ENCODE measurements around the gene ZNF81.

ZNF81 gene

GRCh38 chrX:47838361-47838760 is 1.7 kb downstream of the ZNF81 start:
- H3K4me3 ChIP-seq (ENCODE audit: low read length) = no peak overlapping the region
- no peak overlapping the region for H2AFZ ChIP-seq (ENCODE audit: low read depth, low read length)
- no peaks in the 10 kb centered on the region for H3K36me3 ChIP-seq (replicated peaks; ENCODE audit: low read depth, low read length)
- no peak overlapping the region for H3K27ac ChIP-seq (ENCODE audit: low read length)
- H3K9ac ChIP-seq (ENCODE audit: low read length) = no peak overlapping the region
- no peaks in the 10 kb centered on the region for H3K9me3 ChIP-seq (ENCODE audit: insufficient read depth, low read length)
- H3K27me3 ChIP-seq (ENCODE audit: low read depth, low read length) = no peaks in the 10 kb centered on the region
- H4K20me1 ChIP-seq (ENCODE audit: insufficient read depth, low read length) = no peaks in the 10 kb centered on the region
- peaks cover 13% of the 10 kb centered on the region for H3K79me2 ChIP-seq (ENCODE audit: low read length)
- no peak for TF ChIP-seq CTCF (IDR thresholded peaks at IDR 0.05; ENCODE audit: low read depth, low read length)
- no peak for TF ChIP-seq EZH2phosphoT487 (IDR thresholded peaks at IDR 0.05; ENCODE audit: low read depth)
- H3K4me2 ChIP-seq (ENCODE audit: low read length) = peak overlapping the region; percentile 81; the same call in 1 of the 2 replicates
- peaks cover 8% of the 10 kb centered on the region for H3K4me1 ChIP-seq (ENCODE audit: low read length)

- Histone ChIP-seq H3K27me3 (ENCODE audit: low read depth, low read length) (no peaks in the 10 kb centered on the region), H3K79me2 (ENCODE audit: low read length) (peaks cover 13% of the 10 kb centered on the region), H2AFZ (ENCODE audit: low read depth, low read length) (no peak overlapping the region), H3K27ac (ENCODE audit: low read length) (no peak overlapping the region), H3K9me3 (ENCODE audit: insufficient read depth, low read length) (no peaks in the 10 kb centered on the region), H3K4me3 (ENCODE audit: low read length) (no peak overlapping the region), H3K36me3 (replicated peaks; ENCODE audit: low read depth, low read length) (no peaks in the 10 kb centered on the region), H3K9ac (ENCODE audit: low read length) (no peak overlapping the region), H4K20me1 (ENCODE audit: insufficient read depth, low read length) (no peaks in the 10 kb centered on the region), H3K4me2 (ENCODE audit: low read length) (no peak overlapping the region), H3K4me1 (ENCODE audit: low read length) (peaks cover 8% of the 10 kb centered on the region)
- no peak for TF ChIP-seq EZH2phosphoT487 (IDR thresholded peaks at IDR 0.05; ENCODE audit: low read depth)
- no peak for TF ChIP-seq CTCF (IDR thresholded peaks at IDR 0.05; ENCODE audit: low read depth, low read length)
Measured at GRCh38 chrX:47840111-47840510, 3.4 kb downstream of the ZNF81 start.

GRCh38 chrX:47843363-47843762 is 6.7 kb downstream of the ZNF81 start:
- Histone ChIP-seq H3K9ac (ENCODE audit: low read length) (no peak overlapping the region), H2AFZ (ENCODE audit: low read depth, low read length) (no peak overlapping the region), H3K27me3 (ENCODE audit: low read depth, low read length) (no peaks in the 10 kb centered on the region), H3K9me3 (ENCODE audit: insufficient read depth, low read length) (no peaks in the 10 kb centered on the region), H3K27ac (ENCODE audit: low read length) (no peak overlapping the region), H3K79me2 (ENCODE audit: low read length) (peaks cover 1% of the 10 kb centered on the region; the same call in 1 of the 2 replicates), H4K20me1 (ENCODE audit: insufficient read depth, low read length) (no peaks in the 10 kb centered on the region), H3K4me3 (ENCODE audit: low read length) (no peak overlapping the region), H3K36me3 (replicated peaks; ENCODE audit: low read depth, low read length) (peaks cover 4% of the 10 kb centered on the region), H3K4me1 (ENCODE audit: low read length) (no peaks in the 10 kb centered on the region; the same call in 1 of the 2 replicates), H3K4me2 (ENCODE audit: low read length) (no peak overlapping the region)
- TF ChIP-seq CTCF (IDR thresholded peaks at IDR 0.05; ENCODE audit: low read depth, low read length) (no peak), EZH2phosphoT487 (IDR thresholded peaks at IDR 0.05; ENCODE audit: low read depth) (no peak)

- H3K9ac ChIP-seq (ENCODE audit: low read length) = no peak overlapping the region
- no peak overlapping the region for H2AFZ ChIP-seq (ENCODE audit: low read depth, low read length)
- no peak overlapping the region for H3K4me2 ChIP-seq (ENCODE audit: low read length)
- no peaks in the 10 kb centered on the region for H3K9me3 ChIP-seq (ENCODE audit: insufficient read depth, low read length)
- no peaks in the 10 kb centered on the region for H3K27me3 ChIP-seq (ENCODE audit: low read depth, low read length)
- TF ChIP-seq CTCF (IDR thresholded peaks at IDR 0.05; ENCODE audit: low read depth, low read length) = no peak
- TF ChIP-seq EZH2phosphoT487 (IDR thresholded peaks at IDR 0.05; ENCODE audit: low read depth) = no peak
- H3K4me1 ChIP-seq (ENCODE audit: low read length) = no peaks in the 10 kb centered on the region
- peaks cover 4% of the 10 kb centered on the region for H3K36me3 ChIP-seq (replicated peaks; ENCODE audit: low read depth, low read length)
- no peaks in the 10 kb centered on the region for H4K20me1 ChIP-seq (ENCODE audit: insufficient read depth, low read length)
- no peaks in the 10 kb centered on the region for H3K79me2 ChIP-seq (ENCODE audit: low read length)
- no peak overlapping the region for H3K27ac ChIP-seq (ENCODE audit: low read length)
- no peak overlapping the region for H3K4me3 ChIP-seq (ENCODE audit: low read length)
Measured at GRCh38 chrX:47844117-47844516, 7.4 kb downstream of the ZNF81 start.

Data from OCI-LY3 (cell line).